ENCODE data around the gene SOS1. TPM values are rescaled to one million over a fixed set of nuclear protein-coding genes. Genes with fewer than 3 reads are reported as not detected.

Gene SOS1
- total RNA-seq, 2 donors from 2014 or later: 15.3 to 21.3 TPM

GRCh38 chr2:39150890-39151497 is 30.1 kb upstream of the SOS1 start:
- no peak overlapping the region for H3K27ac ChIP-seq
- no peak for DNase-seq (ENCODE audit: low spot score)
- H3K27me3 ChIP-seq: no peaks in the 10 kb centered on the region
- no peak overlapping the region for H3K4me3 ChIP-seq
- TF ChIP-seq CTCF (IDR thresholded peaks at IDR 0.05): no peak
- H3K9me3 ChIP-seq: no peaks in the 10 kb centered on the region
- H3K36me3 ChIP-seq: no peaks in the 10 kb centered on the region
- H3K4me1 ChIP-seq: no peaks in the 10 kb centered on the region

- no peak for TF ChIP-seq CTCF (IDR thresholded peaks at IDR 0.05)
- no peaks in the 10 kb centered on the region for H3K9me3 ChIP-seq
- H3K4me3 ChIP-seq: no peak overlapping the region
- H3K27ac ChIP-seq: no peak overlapping the region
- DNase-seq (ENCODE audit: low spot score): no peak
- no peaks in the 10 kb centered on the region for H3K36me3 ChIP-seq
- H3K4me1 ChIP-seq: no peaks in the 10 kb centered on the region
- H3K27me3 ChIP-seq: no peaks in the 10 kb centered on the region
These were observed 29.3 kb upstream of the SOS1 start for GRCh38 chr2:39150102-39150562.

GRCh38 chr2:39146630-39147029 is 25.8 kb upstream of the SOS1 start:
- H3K4me3 ChIP-seq: no peak overlapping the region
- H3K9me3 ChIP-seq: no peaks in the 10 kb centered on the region
- H3K27ac ChIP-seq: no peak overlapping the region
- H3K27me3 ChIP-seq: no peaks in the 10 kb centered on the region
- peaks cover 0 to 2% of the 10 kb centered on the region in 2 donors for H3K4me1 ChIP-seq
- H3K36me3 ChIP-seq: no peaks in the 10 kb centered on the region
- no peak for TF ChIP-seq CTCF (IDR thresholded peaks at IDR 0.05)
- DNase-seq (ENCODE audit: low spot score): no peak

- TF ChIP-seq CTCF (IDR thresholded peaks at IDR 0.05): no peak
- no peak for DNase-seq (ENCODE audit: low spot score)
- no peaks in the 10 kb centered on the region for H3K9me3 ChIP-seq
- H3K4me3 ChIP-seq: no peak overlapping the region
- H3K4me1 ChIP-seq: peaks cover 0 to 9% of the 10 kb centered on the region in 2 donors
- H3K27ac ChIP-seq: no peak overlapping the region
- no peaks in the 10 kb centered on the region for H3K36me3 ChIP-seq
- H3K27me3 ChIP-seq: no peaks in the 10 kb centered on the region
These were observed 25.1 kb upstream of the SOS1 start for GRCh38 chr2:39145906-39146421.

- Histone ChIP-seq H3K36me3 (no peaks in the 10 kb centered on the region), H3K9me3 (no peaks in the 10 kb centered on the region), H3K4me1 (peaks cover 0 to 11% of the 10 kb centered on the region in 2 donors), H3K4me3 (no peak overlapping the region), H3K27ac (no peak overlapping the region), H3K27me3 (no peaks in the 10 kb centered on the region)
- DNase-seq (ENCODE audit: low spot score): no peak
- no peak for TF ChIP-seq CTCF (IDR thresholded peaks at IDR 0.05)
These were observed 23.6 kb upstream of the SOS1 start for GRCh38 chr2:39144416-39144815.
